ENCODE results near the gene ELP1. TPM values are rescaled to one million over a fixed set of nuclear protein-coding genes. Genes with fewer than 3 reads are reported as not detected.

Gene ELP1
- 41.3 and 46.6 TPM in 2 replicates for total RNA-seq
- long read RNA-seq, partial matches to known transcripts: 39 of 49 reads
- long read RNA-seq, other reads (novel, unspliced or antisense): 10 of 49 reads

DNA sequence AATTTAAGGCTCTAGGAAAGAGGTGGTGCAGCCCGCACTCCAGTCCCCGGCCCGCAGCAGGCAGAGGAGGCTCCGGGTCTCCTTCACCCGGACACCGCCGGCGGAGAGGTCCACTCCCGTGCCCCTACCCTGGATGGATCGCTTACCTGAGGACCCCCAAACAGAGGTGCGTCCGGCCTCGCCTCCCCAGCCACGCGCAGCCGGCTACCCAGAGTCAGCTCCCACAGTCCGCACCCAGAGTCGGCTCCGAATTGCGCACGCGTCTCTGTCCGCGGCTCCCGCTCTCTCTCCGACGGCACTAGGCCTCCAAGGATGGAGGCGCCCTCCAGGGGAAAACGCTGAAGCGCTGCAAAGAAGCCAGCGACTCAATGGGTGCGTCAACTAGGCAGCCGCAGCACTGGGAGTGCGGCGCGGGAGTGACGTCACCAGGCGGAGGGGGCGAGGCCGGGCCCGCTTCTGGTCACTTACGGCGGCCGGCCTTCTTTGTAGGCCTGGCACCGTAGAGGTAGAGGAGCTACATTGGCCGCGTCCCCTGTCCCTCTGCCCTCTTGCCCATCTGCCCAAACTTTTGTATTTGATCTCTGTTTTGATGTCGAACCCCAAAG is at the start of gene ELP1:
Gene ELP1 (minus strand): TSS at position 407 of the 605 bp plus-strand sequence. CDS start 2,978 bp downstream, outside the sequence.
- H3K27me3 Mint-ChIP-seq: no peaks in the 10 kb centered on the region

DNA sequence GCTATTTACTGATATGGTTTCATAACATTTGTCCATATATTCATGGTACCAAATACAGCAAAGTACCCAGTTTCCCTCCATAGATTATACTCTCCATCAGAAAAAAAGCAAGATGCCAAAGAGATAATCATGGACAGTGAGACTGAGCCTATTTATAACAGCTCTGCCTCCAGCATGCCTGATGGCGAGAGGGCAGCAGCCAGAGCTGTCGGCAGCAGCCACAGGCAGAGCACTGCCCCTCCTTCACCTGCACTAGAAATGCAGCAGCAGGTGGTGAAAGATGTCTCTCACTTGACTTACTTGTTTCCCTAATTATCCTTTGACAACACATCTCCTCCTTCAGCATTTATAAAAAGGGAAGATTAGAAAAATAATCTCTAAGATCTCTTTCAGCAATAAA is 47.0 kb upstream of the ELP1 start:
- Mint-ChIP-seq H3K27ac (no peak overlapping the region), H3K4me1 (ENCODE audit: low read depth) (no peaks in the 10 kb centered on the region), H3K4me3 (ENCODE audit: low read depth) (no peak overlapping the region), H3K36me3 (ENCODE audit: insufficient read depth) (peaks cover 16% of the 10 kb centered on the region), H3K9me3 (ENCODE audit: low read depth) (no peaks in the 10 kb centered on the region), H3K27me3 (no peaks in the 10 kb centered on the region)
- no peak for DNase-seq (ENCODE audit: low spot score, unreplicated experiment)
- TF ChIP-seq CTCF (IDR thresholded peaks at IDR 0.05; ENCODE audit: unreplicated experiment): no peak

More for the DNA sequence above, at the start of gene ELP1:
- Mint-ChIP-seq H3K27ac (peak within 1 kb of the TSS; percentile 99), H3K4me3 (ENCODE audit: low read depth) (peak within 1 kb of the TSS; percentile 94), H3K36me3 (ENCODE audit: insufficient read depth) (peaks cover 1% of the 10 kb centered on the region), H3K9me3 (ENCODE audit: low read depth) (no peaks in the 10 kb centered on the region), H3K4me1 (ENCODE audit: low read depth) (peaks cover 17% of the 10 kb centered on the region)
- DNase-seq (ENCODE audit: low spot score, unreplicated experiment): peak; percentile 92
- peak; percentile 41 for TF ChIP-seq CTCF (IDR thresholded peaks at IDR 0.05; ENCODE audit: unreplicated experiment)

GRCh38 chr9:108978205-108978604 is 44.3 kb upstream of the ELP1 start:
- no peak overlapping the region for H3K27ac Mint-ChIP-seq
- H3K27me3 Mint-ChIP-seq: no peaks in the 10 kb centered on the region
- TF ChIP-seq CTCF (IDR thresholded peaks at IDR 0.05; ENCODE audit: unreplicated experiment): no peak
- H3K36me3 Mint-ChIP-seq (ENCODE audit: insufficient read depth): peaks cover 25% of the 10 kb centered on the region
- DNase-seq (ENCODE audit: low spot score, unreplicated experiment): no peak
- H3K4me3 Mint-ChIP-seq (ENCODE audit: low read depth): no peak overlapping the region
- H3K9me3 Mint-ChIP-seq (ENCODE audit: low read depth): no peaks in the 10 kb centered on the region
- no peaks in the 10 kb centered on the region for H3K4me1 Mint-ChIP-seq (ENCODE audit: low read depth)

DNA sequence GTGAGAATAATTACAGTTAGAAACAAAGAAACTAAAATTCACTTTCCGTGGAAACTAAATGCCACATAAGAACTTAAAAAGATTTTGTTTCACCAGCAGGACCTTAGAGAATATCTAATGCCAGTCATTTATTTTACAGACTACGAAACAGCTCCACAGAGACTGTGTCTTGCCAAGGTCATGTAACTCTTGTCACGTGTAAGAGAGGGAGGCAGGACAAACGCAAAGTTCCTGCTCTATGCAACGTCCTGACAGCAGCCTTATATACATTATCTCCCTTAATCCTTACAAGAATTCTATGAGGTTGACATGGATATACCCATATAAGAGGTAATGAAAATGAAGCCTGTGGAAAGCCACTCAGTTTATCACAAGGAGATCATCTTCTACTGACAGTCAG is 40.0 kb upstream of the ELP1 start:
- no peak overlapping the region for H3K27ac Mint-ChIP-seq
- TF ChIP-seq CTCF (IDR thresholded peaks at IDR 0.05; ENCODE audit: unreplicated experiment): no peak
- H3K9me3 Mint-ChIP-seq (ENCODE audit: low read depth): no peaks in the 10 kb centered on the region
- DNase-seq (ENCODE audit: low spot score, unreplicated experiment): no peak
- H3K4me1 Mint-ChIP-seq (ENCODE audit: low read depth): no peaks in the 10 kb centered on the region
- no peaks in the 10 kb centered on the region for H3K27me3 Mint-ChIP-seq
- peaks cover 34% of the 10 kb centered on the region for H3K36me3 Mint-ChIP-seq (ENCODE audit: insufficient read depth)
- H3K4me3 Mint-ChIP-seq (ENCODE audit: low read depth): no peak overlapping the region

GRCh38 chr9:108972626-108973209 is 38.8 kb upstream of the ELP1 start:
- Mint-ChIP-seq H3K27me3 (no peaks in the 10 kb centered on the region), H3K9me3 (ENCODE audit: low read depth) (no peaks in the 10 kb centered on the region), H3K4me3 (ENCODE audit: low read depth) (no peak overlapping the region), H3K4me1 (ENCODE audit: low read depth) (no peaks in the 10 kb centered on the region), H3K36me3 (ENCODE audit: insufficient read depth) (peaks cover 26% of the 10 kb centered on the region), H3K27ac (no peak overlapping the region)
- no peak for DNase-seq (ENCODE audit: low spot score, unreplicated experiment)
- no peak for TF ChIP-seq CTCF (IDR thresholded peaks at IDR 0.05; ENCODE audit: unreplicated experiment)

Data from progenitor cell of endocrine pancreas (in vitro differentiated cells).